Brain microvascular endothelial cell (primary cell): ENCODE results near the gene CTDP1.

Experiments used
- DNase-seq: peaks from one replicate; pipeline ENCODE4 v3.0.0-alpha.2; 2020
- H3K27ac ChIP-seq: fragments of 250-450 bp; sonication (Bioruptor Pico); 2 replicates; pipeline ENCODE4 v1.5.1; 2020; ENCODE audit warnings: mild to moderate bottlenecking, moderate library complexity
- H3K27me3 ChIP-seq: fragments of 250-450 bp; sonication (Bioruptor Pico); replicated peaks from 2 replicates; pipeline ENCODE4 v1.5.1; 2020; ENCODE audit warnings: mild to moderate bottlenecking
- H3K36me3 ChIP-seq: fragments of 250-450 bp; sonication (Bioruptor Pico); replicated peaks from 2 replicates; pipeline ENCODE4 v1.5.1; 2020; ENCODE audit warnings: mild to moderate bottlenecking
- H3K4me3 ChIP-seq: 2 replicates; pipeline ENCODE4 v1.5.1; 2011; ENCODE audit warnings: low read depth, mild to moderate bottlenecking, control low read depth, low read length, moderate library complexity
- in situ Hi-C: cut with HindIII; loops from 2 replicates; pipeline ENCODE4 v1.10.0; 2017; ENCODE audit warnings: low sequenced_read_pairs, low pct_ligation_motif_present
- TF ChIP-seq, protein P1 (sequence below): IDR thresholded peaks from 2 replicates; pipeline ENCODE4 v1.5.1; 2011; ENCODE audit warnings: low read depth, mild to moderate bottlenecking, moderate library complexity, low read length, control low read depth, inconsistent platforms; ENCODE audit errors: missing control alignments

The CTDP1 gene

DNA sequence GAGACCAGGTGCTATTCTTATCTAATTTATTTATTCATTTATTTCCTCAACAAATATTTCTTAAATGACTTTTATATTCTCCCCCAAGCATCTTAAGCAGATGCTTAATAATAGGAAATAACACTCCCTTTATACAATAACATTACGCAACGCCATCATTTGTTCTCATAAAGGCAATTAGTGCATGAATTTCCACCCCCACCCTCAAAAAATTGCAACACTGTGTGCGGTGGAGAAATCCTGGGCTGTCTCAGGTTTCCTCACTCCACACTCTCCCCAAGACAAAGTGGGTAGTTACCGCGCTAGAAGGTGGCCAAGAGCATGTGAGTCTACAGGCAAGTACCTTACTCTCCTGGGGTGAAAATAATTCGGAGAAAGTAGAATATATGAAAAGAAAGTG, 37.0 kb upstream of the CTDP1 start:
- TF ChIP-seq, protein P1, sequence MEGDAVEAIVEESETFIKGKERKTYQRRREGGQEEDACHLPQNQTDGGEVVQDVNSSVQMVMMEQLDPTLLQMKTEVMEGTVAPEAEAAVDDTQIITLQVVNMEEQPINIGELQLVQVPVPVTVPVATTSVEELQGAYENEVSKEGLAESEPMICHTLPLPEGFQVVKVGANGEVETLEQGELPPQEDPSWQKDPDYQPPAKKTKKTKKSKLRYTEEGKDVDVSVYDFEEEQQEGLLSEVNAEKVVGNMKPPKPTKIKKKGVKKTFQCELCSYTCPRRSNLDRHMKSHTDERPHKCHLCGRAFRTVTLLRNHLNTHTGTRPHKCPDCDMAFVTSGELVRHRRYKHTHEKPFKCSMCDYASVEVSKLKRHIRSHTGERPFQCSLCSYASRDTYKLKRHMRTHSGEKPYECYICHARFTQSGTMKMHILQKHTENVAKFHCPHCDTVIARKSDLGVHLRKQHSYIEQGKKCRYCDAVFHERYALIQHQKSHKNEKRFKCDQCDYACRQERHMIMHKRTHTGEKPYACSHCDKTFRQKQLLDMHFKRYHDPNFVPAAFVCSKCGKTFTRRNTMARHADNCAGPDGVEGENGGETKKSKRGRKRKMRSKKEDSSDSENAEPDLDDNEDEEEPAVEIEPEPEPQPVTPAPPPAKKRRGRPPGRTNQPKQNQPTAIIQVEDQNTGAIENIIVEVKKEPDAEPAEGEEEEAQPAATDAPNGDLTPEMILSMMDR: no peak
- Histone ChIP-seq H3K27ac (no peak overlapping the region), H3K36me3 (no peaks in the 10 kb centered on the region), H3K4me3 (no peak overlapping the region), H3K27me3 (peaks cover 23% of the 10 kb centered on the region)
- in situ Hi-C loops: loop anchor here (25.0 kb wide), 1 partner anchor 255 kb away; the partner anchor contains the start of gene NFATC1
- no peak for DNase-seq

- DNase-seq: no peak
- H3K27ac ChIP-seq: no peak overlapping the region
- H3K36me3 ChIP-seq: no peaks in the 10 kb centered on the region
- H3K4me3 ChIP-seq: no peak overlapping the region
- peaks cover 19% of the 10 kb centered on the region for H3K27me3 ChIP-seq
- in situ Hi-C loops: loop anchor here (25.0 kb wide), 1 partner anchor 256 kb away; the partner anchor contains the start of gene NFATC1
- TF ChIP-seq, protein P1: no peak
Observed at GRCh38 chr18:79643054-79643984, 36.3 kb upstream of the CTDP1 start.

- in situ Hi-C loops: loop anchor here (25.0 kb wide), 1 partner anchor 257 kb away; the partner anchor contains the start of gene NFATC1
- H3K36me3 ChIP-seq: no peaks in the 10 kb centered on the region
- no peak overlapping the region for H3K4me3 ChIP-seq
- no peak for DNase-seq
- no peak overlapping the region for H3K27ac ChIP-seq
- H3K27me3 ChIP-seq: peaks cover 10% of the 10 kb centered on the region
- TF ChIP-seq, protein P1: peak; percentile 97
Observed at GRCh38 chr18:79644006-79644665, 35.5 kb upstream of the CTDP1 start.

DNA sequence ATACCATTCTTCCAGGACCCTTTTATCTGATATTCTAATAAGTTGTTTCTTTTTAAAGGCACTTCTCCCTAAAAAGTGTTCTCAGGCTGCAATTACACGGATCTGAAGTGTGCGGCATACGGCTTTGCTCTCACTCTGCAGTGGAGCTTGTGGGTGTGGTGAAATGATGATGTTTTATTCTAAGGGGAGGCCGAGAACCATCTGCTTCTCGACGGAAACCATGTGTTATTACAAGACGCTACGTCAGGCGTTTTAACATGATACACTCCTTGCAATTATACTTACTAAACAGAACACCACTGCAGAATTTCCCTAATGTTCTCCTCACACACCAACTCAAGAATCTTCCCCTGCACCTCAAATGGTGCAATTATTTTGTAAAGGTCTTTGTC, 34.9 kb upstream of the CTDP1 start:
- DNase-seq: no peak
- Histone ChIP-seq H3K36me3 (no peaks in the 10 kb centered on the region), H3K4me3 (no peak overlapping the region), H3K27ac (no peak overlapping the region), H3K27me3 (peaks cover 5% of the 10 kb centered on the region)
- TF ChIP-seq, protein P1: no peak
- in situ Hi-C loops: loop anchor here (25.0 kb wide), 1 partner anchor 257 kb away; the partner anchor contains the start of gene NFATC1

DNA sequence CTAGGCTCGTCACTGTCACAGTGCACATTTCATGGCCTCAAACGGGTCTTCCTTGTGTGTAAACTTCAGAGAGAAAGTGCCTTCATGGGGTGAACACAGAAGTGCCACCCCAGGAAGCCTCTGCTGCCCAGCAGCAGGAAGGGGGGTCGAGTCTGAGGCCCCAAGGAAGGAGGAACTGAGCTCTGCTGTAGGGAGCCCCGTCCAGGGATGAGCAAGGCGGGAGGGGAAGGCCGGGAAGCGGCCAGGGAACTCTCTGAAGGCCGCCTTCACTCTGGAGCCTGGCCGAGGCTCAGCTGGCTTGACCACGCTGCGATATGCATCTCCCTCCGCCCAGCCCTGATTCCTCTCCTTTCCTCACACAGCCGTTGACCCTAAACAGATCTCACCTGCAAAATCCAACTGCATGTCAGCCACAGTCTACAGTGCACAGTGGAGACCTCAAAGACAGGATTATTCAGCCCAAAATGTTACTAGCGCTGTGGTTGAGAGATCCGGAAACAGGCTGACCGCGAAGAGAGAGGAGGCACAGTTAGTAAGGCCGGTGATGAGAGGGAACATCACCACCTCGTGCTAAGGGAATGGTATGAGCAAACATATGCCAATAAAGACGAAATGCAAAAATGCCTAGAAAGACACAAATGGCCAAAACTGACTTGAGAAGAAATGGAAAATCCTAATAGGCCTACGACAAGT, 34.2 kb upstream of the CTDP1 start:
- Histone ChIP-seq H3K27me3 (peaks cover 4% of the 10 kb centered on the region), H3K27ac (no peak overlapping the region), H3K36me3 (no peaks in the 10 kb centered on the region), H3K4me3 (no peak overlapping the region)
- DNase-seq: no peak
- in situ Hi-C loops: loop anchor here (25.0 kb wide), 1 partner anchor 258 kb away; the partner anchor contains the start of gene NFATC1
- TF ChIP-seq, protein P1: no peak
